NCI-H2196 treated with DMSO at 0.1 percent for 48 hours (cell line): ENCODE results near the gene ATP6V1C2.
"Not testable (repeated sequence)": the region's sequence is repeated elsewhere in the genome, so short reads cannot be mapped to it uniquely, and the experiment has no call there.

ENCODE experiments used
- DNase-seq: peaks from one replicate; lab custom pipeline; 2025; ENCODE audit not compliant: unreplicated experiment; lab: John Stamatoyannopoulos, UW

ATP6V1C2 gene

GRCh38 chr2:10765914-10766313, 44.5 kb downstream of the ATP6V1C2 start:
- no peak for DNase-seq

DNA sequence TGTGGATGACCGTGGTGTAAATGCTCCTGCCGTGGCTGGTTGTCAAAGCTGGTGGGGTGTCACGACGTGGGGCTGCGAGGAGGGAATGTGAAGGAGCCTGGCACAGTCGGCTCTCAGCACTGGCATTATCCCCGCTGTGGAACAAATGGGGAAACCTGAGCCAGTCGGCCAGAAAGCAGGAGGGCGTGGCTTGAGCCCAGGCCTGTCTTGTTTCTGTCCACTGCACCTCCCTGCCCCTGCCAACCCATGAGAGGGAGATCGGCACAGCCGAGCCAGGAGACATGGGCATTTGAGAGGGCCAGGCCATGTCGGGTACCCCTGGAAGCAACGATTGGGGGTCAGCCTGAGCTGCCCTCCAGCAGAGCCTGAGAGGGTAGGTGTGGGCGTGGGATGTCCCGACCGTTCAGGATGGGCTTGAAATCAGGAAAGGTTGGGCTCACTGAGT, 46.7 kb downstream of the ATP6V1C2 start:
- no peak for DNase-seq

GRCh38 chr2:10770956-10771750, 49.7 kb downstream of the ATP6V1C2 start:
- DNase-seq: no peak

DNA sequence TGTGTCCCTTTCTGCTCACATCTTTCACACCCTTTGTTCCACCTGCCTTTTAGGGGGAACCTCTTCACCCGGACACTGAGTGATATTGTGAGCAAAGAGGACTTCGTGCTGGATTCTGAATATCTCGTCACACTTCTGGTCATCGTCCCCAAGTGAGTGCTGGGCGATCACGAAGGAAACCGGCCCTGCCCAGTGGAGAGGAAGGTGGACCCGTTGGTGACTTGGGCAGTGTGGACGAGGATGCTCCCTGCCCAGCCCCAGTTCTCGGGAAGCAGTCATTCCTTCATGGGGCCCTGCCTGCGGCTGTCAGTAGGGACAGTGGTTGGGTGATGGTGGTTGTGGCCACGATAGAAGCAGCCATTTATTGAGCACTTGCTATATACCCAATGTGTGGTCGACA, 50.4 kb downstream of the ATP6V1C2 start:
- DNase-seq: no peak

DNA sequence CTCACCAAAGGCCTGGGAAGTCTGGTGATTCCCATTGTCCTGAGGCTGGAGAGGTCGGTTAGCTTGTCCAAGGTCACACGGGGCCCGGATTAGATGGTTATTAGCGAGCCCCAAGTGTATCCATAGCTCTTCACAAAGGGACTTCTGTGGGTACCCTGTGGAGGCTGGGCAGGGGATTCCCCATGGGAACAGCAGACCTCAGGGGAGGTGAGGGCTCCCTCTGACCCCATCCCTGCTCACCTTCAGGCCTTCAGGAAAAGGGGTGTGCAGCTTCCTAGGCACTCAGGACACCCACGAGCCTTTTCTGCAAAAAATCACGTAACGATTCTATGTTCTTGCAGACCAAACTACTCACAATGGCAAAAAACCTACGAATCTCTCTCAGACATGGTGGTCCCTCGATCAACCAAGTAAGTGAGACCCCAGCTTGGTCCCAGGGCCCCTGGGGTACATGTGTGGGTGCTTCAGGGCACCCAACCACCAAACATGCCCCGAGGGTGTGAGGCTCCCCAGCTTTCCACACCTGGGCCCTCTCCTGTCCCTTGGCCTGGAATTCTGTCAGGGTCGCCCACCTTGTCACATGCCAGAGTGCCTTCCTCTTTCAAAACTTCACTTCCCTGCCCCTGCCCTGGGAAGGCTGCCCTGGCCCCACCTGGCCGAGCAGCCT, 50.9 kb downstream of the ATP6V1C2 start:
- DNase-seq: no peak

GRCh38 chr2:10772868-10773215, 51.4 kb downstream of the ATP6V1C2 start:
- DNase-seq: no peak

GRCh38 chr2:10773821-10774341, 52.5 kb downstream of the ATP6V1C2 start:
- DNase-seq: no peak

- DNase-seq: no peak
These were observed 53.0 kb downstream of the ATP6V1C2 start for GRCh38 chr2:10774394-10774793.

DNA sequence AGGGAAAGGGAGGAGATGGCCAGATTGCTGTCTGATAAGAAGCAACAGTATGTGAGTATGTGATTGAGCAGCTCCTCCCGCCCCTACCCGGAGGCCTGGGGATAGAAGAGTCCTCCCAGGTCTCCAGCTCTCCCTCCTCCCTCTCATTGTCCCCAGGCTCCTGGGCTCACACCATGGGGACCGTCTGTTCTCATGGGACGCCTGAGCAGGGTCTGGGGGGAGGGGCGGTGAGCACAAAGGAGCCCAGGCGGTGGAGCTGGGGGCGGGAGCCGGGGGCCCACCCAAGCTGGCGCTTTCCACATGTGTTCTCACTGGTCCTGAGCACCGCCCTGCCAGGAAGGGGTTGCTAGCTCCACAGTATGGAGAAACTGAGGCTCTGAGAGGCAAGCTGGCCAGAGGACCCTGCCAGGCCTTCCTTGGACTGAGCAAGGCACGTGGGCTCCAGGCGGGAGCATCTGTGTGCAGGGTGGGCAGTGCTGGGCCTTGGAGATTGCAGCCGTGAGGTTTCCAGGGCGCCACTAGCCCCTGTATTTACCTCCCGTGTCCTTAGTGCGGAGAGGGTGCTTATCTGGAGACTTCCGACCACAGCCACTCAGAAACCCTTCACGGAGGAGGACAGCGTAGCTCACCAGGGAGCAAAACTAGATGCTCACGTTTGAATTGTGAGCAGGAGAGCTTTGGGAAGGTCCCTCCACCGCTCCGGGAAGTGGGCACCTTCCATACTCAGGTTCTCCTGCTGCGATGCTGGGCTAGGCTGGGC, 53.8 kb downstream of the ATP6V1C2 start:
- no peak for DNase-seq

- no peak for DNase-seq
These were observed 54.4 kb downstream of the ATP6V1C2 start for GRCh38 chr2:10775831-10776230.

DNA sequence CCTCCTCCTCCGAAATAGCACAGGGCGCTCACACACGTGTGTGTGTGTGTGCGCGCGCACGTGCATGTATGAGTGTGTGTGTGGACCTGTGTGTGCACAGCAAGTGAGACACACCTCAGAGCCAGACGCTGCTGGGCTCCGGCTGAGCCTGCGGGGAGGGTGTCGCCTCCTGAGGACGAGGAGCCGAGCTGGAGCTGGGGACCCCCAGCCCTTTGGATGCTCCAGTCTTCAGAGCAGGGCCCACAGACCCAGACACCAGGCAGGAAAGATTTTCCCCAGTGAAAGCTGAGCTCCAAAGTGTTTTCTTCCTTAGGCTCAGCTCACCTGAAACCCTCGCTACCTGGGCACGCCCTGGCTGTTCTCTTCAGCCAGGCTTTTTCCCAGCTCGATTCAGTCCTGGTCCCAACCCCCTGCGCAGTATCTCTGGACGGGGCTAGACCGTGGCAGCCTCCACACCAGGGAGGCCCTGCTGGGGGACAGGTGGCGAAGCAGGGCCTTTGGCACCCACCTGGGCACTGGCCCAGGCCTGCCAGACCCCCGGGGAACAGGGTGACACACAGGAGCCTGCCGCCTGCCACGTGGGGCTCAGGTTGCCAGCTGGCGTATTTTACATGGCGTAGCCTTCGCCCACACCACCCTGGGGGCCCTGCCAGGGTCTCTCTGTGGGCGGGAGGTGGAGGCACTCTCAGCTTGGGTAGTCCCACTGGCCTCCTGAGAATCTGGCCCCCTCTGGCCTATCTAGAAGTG, 55.0 kb downstream of the ATP6V1C2 start:
- no peak for DNase-seq

GRCh38 chr2:10777111-10777841, 55.8 kb downstream of the ATP6V1C2 start:
- no peak for DNase-seq

DNA sequence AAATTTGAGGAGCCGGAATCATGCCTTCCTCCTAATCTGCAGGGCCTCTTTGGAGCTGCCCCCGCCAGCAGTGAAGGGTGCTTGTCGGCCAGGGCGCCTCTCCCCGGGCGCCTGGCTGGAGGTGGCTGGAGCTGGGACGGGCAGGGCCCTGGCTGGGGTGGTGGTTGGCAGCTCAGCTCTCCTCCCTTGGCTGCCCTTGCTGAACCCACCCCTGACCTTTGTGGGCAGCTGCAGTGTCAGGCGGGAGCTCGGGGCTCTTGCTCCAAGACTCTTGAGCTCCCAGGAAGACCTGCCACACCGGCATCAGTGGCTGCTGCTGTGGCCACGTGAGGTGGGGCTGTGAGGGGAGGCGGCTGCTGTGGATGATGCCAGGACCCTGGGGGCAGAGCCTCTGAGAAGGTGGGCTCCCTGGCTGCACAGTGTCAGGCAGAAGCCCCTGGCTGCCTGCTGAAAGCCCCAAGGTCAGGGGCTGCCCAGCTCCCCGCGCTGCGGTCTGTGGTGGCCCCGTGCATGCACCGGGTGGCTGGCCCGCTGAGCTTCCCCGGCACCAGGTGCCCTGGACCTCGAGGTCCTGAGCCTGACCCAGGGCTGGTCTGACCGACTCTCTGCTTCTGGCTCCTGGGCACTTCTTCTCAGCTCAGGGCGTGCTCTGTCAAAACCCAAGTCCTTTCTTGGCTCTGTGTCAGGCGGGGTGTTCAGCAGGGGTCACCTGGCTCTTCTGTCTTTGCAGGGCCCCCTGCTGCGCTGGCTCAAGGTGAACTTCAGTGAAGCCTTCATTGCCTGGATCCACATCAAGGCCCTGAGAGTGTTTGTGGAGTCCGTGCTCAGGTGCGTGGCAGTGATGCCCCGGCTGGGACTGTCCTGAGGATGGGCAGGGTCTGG, 56.7 kb downstream of the ATP6V1C2 start:
- no peak for DNase-seq

GRCh38 chr2:10778724-10779115, 57.3 kb downstream of the ATP6V1C2 start:
- DNase-seq: no peak

DNA sequence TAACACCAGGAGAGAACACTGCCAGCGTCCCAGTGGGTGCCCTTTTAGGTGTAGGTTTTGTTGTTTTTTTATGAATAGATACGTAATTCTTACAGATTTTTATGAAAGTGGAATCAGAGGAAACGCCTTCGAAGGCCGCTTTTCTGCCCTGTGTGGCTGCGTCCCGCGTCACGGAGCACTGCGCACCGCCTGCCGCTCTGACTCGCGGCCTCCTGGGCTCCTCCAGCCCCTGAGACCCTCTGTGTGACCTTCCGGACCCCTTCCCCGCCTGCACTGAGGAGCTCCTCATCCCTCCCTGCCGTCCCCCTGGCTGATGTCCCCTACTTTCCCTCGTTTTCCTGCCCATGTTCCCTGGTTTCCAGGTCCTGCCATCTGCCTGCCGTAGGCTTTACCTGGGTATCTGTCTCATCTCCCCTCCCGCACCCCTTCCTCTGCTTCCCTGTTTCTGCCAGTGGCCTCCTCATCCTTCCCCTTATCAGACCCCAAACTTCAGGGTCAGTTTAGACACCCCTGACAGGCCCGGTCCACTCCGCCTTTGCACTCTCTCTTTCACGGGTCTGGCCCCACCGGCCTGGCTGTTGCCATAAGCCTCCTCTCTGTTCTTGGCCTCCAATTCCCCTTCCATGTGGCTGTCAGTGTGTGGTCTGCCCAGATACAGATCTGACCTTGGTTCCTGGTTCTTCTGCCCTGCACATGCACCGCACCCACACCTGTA, 58.5 kb downstream of the ATP6V1C2 start:
- no peak for DNase-seq

DNA sequence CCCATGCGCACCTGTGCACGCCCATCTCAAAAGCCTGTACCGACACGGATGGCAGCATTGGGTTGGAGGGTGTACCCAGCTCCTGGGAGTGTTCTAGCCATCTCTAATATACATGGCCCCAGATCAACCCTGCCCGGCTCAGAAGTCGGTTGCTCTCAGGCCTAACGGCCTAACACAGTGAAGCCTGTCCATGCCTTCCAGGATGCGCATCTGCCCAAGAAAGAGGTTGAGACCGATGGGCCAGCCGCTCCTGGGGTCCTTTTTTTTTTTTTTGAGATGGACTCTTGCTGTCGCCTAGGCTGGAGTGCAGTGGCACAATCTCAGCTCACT, 59.0 kb downstream of the ATP6V1C2 start:
- no peak for DNase-seq

- DNase-seq: not testable (repeated sequence)
These were observed 59.4 kb downstream of the ATP6V1C2 start for GRCh38 chr2:10780821-10781220.

GRCh38 chr2:10781746-10782145, 60.3 kb downstream of the ATP6V1C2 start:
- DNase-seq: no peak

GRCh38 chr2:10783421-10783820, 62.0 kb downstream of the ATP6V1C2 start:
- no peak for DNase-seq
